Transverse colon (tissue), 4 donors: ENCODE measurements around the gene SLC30A10. TPM values are rescaled to one million over a fixed set of nuclear protein-coding genes. Genes with fewer than 3 reads are reported as not detected.

Experiments
- DNase-seq: peaks from one replicate; pipeline ENCODE4 v3.0.0-alpha.2; 2019
- H3K27ac ChIP-seq, 4 donors: fragments of 200-600 bp; sonication (generic); 2 replicates each; pipeline ENCODE4 v1.5.1; 2016 to 2018; ENCODE audit warnings: inconsistent platforms in 4 of 4
- H3K27me3 ChIP-seq: fragments of 200-600 bp; sonication (generic); 2 replicates; pipeline ENCODE4 v1.5.1; 2017; ENCODE audit warnings: inconsistent platforms
- H3K36me3 ChIP-seq, 4 donors: fragments of 200-600 bp; sonication (generic); 2 replicates each; pipeline ENCODE4 v1.5.1; 2017 to 2019; ENCODE audit warnings: inconsistent platforms in 4 of 4
- H3K4me1 ChIP-seq, 4 donors: fragments of 200-600 bp; sonication (generic); 2 replicates each; pipeline ENCODE4 v1.5.1; 2017 to 2020; ENCODE audit warnings: inconsistent platforms in 4 of 4
- H3K4me3 ChIP-seq, 4 donors: fragments of 200-600 bp; sonication (generic); 1 replicate in 1 of 4; 2 replicates in 3 of 4; pipeline versions ENCODE4 v1.5.1 to v1.6.1; 2017 to 2019; ENCODE audit warnings: inconsistent platforms in 4 of 4
- H3K9me3 ChIP-seq, 2 donors: fragments of 200-600 bp; sonication (generic); 2 replicates each; pipeline ENCODE4 v1.5.1; 2017 to 2019; ENCODE audit warnings: inconsistent platforms in 2 of 2
- EP300 ChIP-seq: sonication (generic); formaldehyde crosslinking; IDR thresholded peaks from one replicate; pipeline ENCODE4 v1.6.1; 2017; ENCODE audit warnings: antibody characterized with exemption, low read depth
- POLR2A ChIP-seq: fragments of 450-650 bp; IDR thresholded peaks from one replicate; pipeline ENCODE4 v1.6.1; 2016; ENCODE audit warnings: antibody characterized with exemption, mild to moderate bottlenecking, moderate library complexity
- POLR2AphosphoS5 ChIP-seq, 3 donors: sonication (generic); formaldehyde crosslinking; IDR thresholded peaks; one replicate each; pipeline ENCODE4 v1.6.1; 2016; ENCODE audit warnings: antibody characterized with exemption in 3 of 3
- WGBS, 2 donors: methylation state at CpG; one replicate each; pipeline ENCODE4 v1.1.5; 2018; ENCODE audit warnings: low coverage in 1 of 2; 5-methylcytosine and 5-hydroxymethylcytosine counted together
- in situ Hi-C, 4 donors: fragments of 200-750 bp; cut with MboI; loops; one replicate each; pipeline versions ENCODE4 v1.15.0 to v1.15.1; 2017; ENCODE audit warnings: low sequenced_read_pairs in 3 of 4, low pct_ligation_motif_present in 1 of 4, low pct_unique_long_range_greater_than_20kb in 1 of 4
- intact Hi-C: fragments of 100-400 bp; cut with DNase I; formaldehyde crosslinking; loops from one replicate; pipeline ENCODE4 v1.15.1; 2023; ENCODE audit warnings: low total_unique reads
- total RNA-seq, 4 donors: library from RNA; depleted of rRNA; stranded (reverse); fragments of >200 nt; gene quantifications; one replicate each; pipeline ENCODE4 v1.1.0, GENCODE V29; 2016
- TF ChIP-seq, protein P1 (sequence below), 5 experiments: fragments of 200-600 bp in 3 of 5; fragments of 450-650 bp in 2 of 5; sonication (generic) in 3 of 5; IDR thresholded peaks; 1 replicate in 2 of 5; 2 replicates in 3 of 5; pipeline ENCODE4 v1.5.1; 2016 to 2017; ENCODE audit warnings: antibody characterized with exemption in 5 of 5, inconsistent platforms in 3 of 5, mild to moderate bottlenecking in 2 of 5, moderate library complexity in 1 of 5

SLC30A10 gene
- total RNA-seq, 4 donors from 2014 or later, result 19.2 to 79.3 (median 22.1) TPM; not detected in 1

- no peaks in the 10 kb centered on the region for H3K9me3 ChIP-seq
- H3K4me1 ChIP-seq, result no peaks in the 10 kb centered on the region
- no peak for DNase-seq
- peaks cover 0 to 23% (median 6%) of the 10 kb centered on the region in 4 donors for H3K36me3 ChIP-seq
- TF ChIP-seq, protein P1, sequence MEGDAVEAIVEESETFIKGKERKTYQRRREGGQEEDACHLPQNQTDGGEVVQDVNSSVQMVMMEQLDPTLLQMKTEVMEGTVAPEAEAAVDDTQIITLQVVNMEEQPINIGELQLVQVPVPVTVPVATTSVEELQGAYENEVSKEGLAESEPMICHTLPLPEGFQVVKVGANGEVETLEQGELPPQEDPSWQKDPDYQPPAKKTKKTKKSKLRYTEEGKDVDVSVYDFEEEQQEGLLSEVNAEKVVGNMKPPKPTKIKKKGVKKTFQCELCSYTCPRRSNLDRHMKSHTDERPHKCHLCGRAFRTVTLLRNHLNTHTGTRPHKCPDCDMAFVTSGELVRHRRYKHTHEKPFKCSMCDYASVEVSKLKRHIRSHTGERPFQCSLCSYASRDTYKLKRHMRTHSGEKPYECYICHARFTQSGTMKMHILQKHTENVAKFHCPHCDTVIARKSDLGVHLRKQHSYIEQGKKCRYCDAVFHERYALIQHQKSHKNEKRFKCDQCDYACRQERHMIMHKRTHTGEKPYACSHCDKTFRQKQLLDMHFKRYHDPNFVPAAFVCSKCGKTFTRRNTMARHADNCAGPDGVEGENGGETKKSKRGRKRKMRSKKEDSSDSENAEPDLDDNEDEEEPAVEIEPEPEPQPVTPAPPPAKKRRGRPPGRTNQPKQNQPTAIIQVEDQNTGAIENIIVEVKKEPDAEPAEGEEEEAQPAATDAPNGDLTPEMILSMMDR (IDR thresholded peaks at IDR 0.05), result no peak
- TF ChIP-seq POLR2AphosphoS5 (IDR thresholded peaks at IDR 0.05) (no peak), EP300 (no peak), POLR2A (no peak)
- WGBS, 2 donors, result 79 to 86% methylated on average over 6 of the region's 6 CpGs
- in situ Hi-C loops (no loop called here), intact Hi-C loops (no loop called here)
- peaks cover 19% of the 10 kb centered on the region for H3K27me3 ChIP-seq
- H3K4me3 ChIP-seq, result no peak overlapping the region
- no peak overlapping the region for H3K27ac ChIP-seq
These were observed 37.1 kb upstream of the SLC30A10 start for GRCh38 chr1:219965285-219966070.

GRCh38 chr1:219963432-219963831 lies 35.1 kb upstream of the SLC30A10 start:
- peaks cover 0 to 4% (median 0%) of the 10 kb centered on the region in 4 donors for H3K4me1 ChIP-seq
- peaks cover 21% of the 10 kb centered on the region for H3K27me3 ChIP-seq
- in situ Hi-C loops (no loop called here), intact Hi-C loops (no loop called here)
- no peak overlapping the region for H3K27ac ChIP-seq
- no peaks in the 10 kb centered on the region for H3K9me3 ChIP-seq
- TF ChIP-seq, protein P1 (IDR thresholded peaks at IDR 0.05), result no peak
- TF ChIP-seq POLR2A, result no peak
- no peak for TF ChIP-seq EP300
- TF ChIP-seq POLR2AphosphoS5 (IDR thresholded peaks at IDR 0.05), result no peak
- H3K4me3 ChIP-seq, result no peak overlapping the region
- H3K36me3 ChIP-seq, result peaks cover 0 to 11% (median 0%) of the 10 kb centered on the region in 4 donors
- DNase-seq, result no peak
- 54 to 66% methylated on average over 6 to 7 of the region's 7 CpGs for WGBS, 2 donors

GRCh38 chr1:219961684-219962083 lies 33.3 kb upstream of the SLC30A10 start:
- TF ChIP-seq POLR2A (no peak), POLR2AphosphoS5 (IDR thresholded peaks at IDR 0.05) (no peak)
- no peaks in the 10 kb centered on the region for H3K36me3 ChIP-seq
- 88 to 92% methylated on average over 1 to 3 of the region's 3 CpGs for WGBS, 2 donors
- no peak for DNase-seq
- intact Hi-C loops (no loop called here), in situ Hi-C loops (no loop called here)
- peaks cover 38% of the 10 kb centered on the region for H3K27me3 ChIP-seq
- no peak overlapping the region for H3K27ac ChIP-seq
- no peaks in the 10 kb centered on the region for H3K9me3 ChIP-seq
- H3K4me1 ChIP-seq, result peaks cover 0 to 4% (median 0%) of the 10 kb centered on the region in 4 donors
- no peak overlapping the region for H3K4me3 ChIP-seq

DNA sequence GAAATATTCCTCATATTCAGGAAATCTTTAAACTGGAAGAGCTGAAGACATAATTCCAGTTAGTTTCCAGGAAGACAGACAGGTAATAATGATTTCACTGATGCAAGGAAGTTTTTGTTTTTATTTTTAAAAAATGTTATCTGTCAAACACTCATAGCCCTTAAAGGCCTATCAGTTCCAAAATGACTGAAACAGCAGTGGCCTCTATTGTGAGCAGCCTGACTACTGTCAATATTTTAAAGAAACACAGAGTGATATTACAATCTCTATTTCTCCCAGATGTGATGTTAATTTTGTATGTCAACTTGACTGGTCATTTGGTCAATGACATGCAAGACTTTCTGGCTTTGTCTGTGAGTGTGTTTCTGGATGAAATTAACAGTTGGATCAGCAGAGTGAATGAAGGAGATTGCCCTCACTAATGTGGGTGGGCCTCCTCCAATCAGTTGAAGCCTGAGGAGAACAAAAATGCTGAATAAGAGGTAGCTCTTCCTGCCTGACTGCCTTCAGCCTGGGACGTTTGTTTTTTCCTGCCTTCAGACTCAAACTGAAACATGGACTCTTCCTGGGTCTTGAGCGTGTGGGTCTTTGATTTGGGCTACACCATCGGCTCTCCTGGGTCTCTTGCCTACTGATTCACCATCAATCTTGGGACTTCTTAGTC lies 31.3 kb upstream of the SLC30A10 start:
- Histone ChIP-seq H3K36me3 (no peaks in the 10 kb centered on the region), H3K9me3 (no peaks in the 10 kb centered on the region), H3K27me3 (peaks cover 55% of the 10 kb centered on the region), H3K4me1 (peaks cover 0 to 4% (median 0%) of the 10 kb centered on the region in 4 donors), H3K27ac (no peak overlapping the region), H3K4me3 (no peak overlapping the region)
- intact Hi-C loops, result no loop called here
- 48 to 53% methylated on average over 3 of the region's 3 CpGs for WGBS, 2 donors
- in situ Hi-C loops, result no loop called here
- TF ChIP-seq POLR2AphosphoS5 (IDR thresholded peaks at IDR 0.05) (no peak), EP300 (no peak), POLR2A (no peak)
- TF ChIP-seq, protein P1 (IDR thresholded peaks at IDR 0.05), result no peak
- DNase-seq, result no peak
